Esophagus squamous epithelium (tissue), 4 donors: ENCODE data around the gene ZNF8.

Experiments
- CTCF ChIP-seq, 6 experiments: fragments of 450-650 bp in 4 of 6; fragments of 200-600 bp in 2 of 6; sonication (generic) in 2 of 6; IDR thresholded peaks; one replicate each; pipeline ENCODE4 v1.5.1; 2016 to 2019; ENCODE audit warnings: antibody characterized with exemption in 6 of 6, mild to moderate bottlenecking in 4 of 6, moderate library complexity in 4 of 6
- POLR2A ChIP-seq, 4 donors: fragments of 450-650 bp; IDR thresholded peaks; one replicate each; pipeline ENCODE4 v1.6.1; 2017; ENCODE audit warnings: antibody characterized with exemption in 4 of 4, mild to moderate bottlenecking in 4 of 4, moderate library complexity in 3 of 4

DNA sequence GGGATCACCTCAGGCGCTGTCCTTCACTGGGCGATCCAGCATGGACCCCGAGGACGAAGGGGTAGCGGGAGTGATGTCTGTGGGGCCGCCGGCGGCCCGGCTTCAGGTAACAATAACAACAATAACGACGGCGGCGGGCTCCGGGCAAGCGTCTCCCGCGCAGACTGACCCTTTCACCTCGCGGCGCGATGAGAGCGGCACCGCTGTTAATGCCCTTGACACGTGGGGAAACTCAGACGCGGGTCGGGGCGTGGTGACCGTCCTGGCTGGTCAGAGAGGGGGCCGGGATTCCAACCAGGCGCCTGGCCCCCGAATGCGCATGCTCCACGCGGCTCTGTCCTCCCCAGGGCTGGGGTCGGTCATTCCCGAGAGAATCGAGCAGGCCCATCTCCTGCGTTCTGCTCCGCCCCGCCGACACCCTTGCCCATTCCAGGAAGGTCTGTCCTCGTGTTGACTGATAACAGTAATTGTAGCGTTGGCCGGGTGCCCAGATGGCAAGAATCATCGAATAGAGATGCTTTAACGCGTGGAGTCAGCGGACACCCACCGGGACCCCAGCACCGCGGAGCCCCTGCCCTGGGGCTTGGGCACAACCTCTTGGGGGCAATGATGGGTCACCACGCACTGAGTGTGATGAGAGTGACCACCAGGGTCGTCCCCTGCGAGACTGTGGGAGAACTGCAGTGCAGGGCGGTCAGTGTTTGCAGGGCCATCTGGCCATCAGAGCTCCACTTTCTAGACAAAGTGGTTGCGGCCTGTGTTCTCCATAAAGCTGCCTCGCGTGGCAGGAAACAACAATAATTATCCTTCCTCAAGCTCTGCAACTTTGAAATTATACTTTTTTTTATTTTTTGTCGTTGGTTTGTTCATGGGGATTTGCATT lies 528 bp downstream of the ZNF8 start:
- TF ChIP-seq CTCF (IDR thresholded peaks at IDR 0.05) (no peak), POLR2A (IDR thresholded peaks at IDR 0.05) (no peak)
